H9 (cell line): ENCODE results near the gene HCAR3. TPM values are rescaled to one million over a fixed set of nuclear protein-coding genes. Genes with fewer than 3 reads are reported as not detected.

Source experiments
- DNase-seq: peaks from one replicate; pipeline ENCODE4 v3.0.0-alpha.2; 2017
- H2AFZ ChIP-seq: one replicate; pipeline ENCODE4 v1.6.1; 2013; ENCODE audit warnings: mild to moderate bottlenecking, low read length, control low read depth, moderate library complexity
- H2AK5ac ChIP-seq: 2 replicates; pipeline ENCODE4 v1.6.1; 2013; ENCODE audit warnings: low read length, control low read depth, mixed read lengths; ENCODE audit not compliant: insufficient read length
- H2BK120ac ChIP-seq: one replicate; pipeline ENCODE4 v1.6.1; 2013; ENCODE audit warnings: low read depth, mild to moderate bottlenecking, low read length, control low read depth, inconsistent platforms; ENCODE audit not compliant: poor library complexity, severe bottlenecking
- H2BK12ac ChIP-seq: 2 replicates; pipeline ENCODE4 v1.6.1; 2013; ENCODE audit warnings: low read length, control low read depth, mixed read lengths, low read depth; ENCODE audit not compliant: insufficient read length
- H2BK15ac ChIP-seq: 2 replicates; pipeline ENCODE4 v1.6.1; 2013; ENCODE audit warnings: low read depth, low read length, control low read depth
- H2BK20ac ChIP-seq: one replicate; pipeline ENCODE4 v1.6.1; 2013; ENCODE audit warnings: low read depth, mild to moderate bottlenecking, low read length, control low read depth, inconsistent platforms; ENCODE audit not compliant: poor library complexity, severe bottlenecking
- H2BK5ac ChIP-seq: 2 replicates; pipeline ENCODE4 v1.6.1; 2013; ENCODE audit warnings: low read length, control low read depth, mixed read lengths; ENCODE audit not compliant: insufficient read length
- H3K14ac ChIP-seq: 2 replicates; pipeline ENCODE4 v1.6.1; 2013; ENCODE audit warnings: low read length, control low read depth; ENCODE audit not compliant: insufficient read depth
- H3K18ac ChIP-seq: 2 replicates; pipeline ENCODE4 v1.6.1; 2013; ENCODE audit warnings: low read depth, mild to moderate bottlenecking, mixed read lengths, low read length, control low read depth; ENCODE audit not compliant: insufficient read length
- H3K23ac ChIP-seq: 2 replicates; pipeline ENCODE4 v1.6.1; 2013; ENCODE audit warnings: low read length, control low read depth, mixed read lengths, low read depth; ENCODE audit not compliant: insufficient read length
- H3K23me2 ChIP-seq: 2 replicates; pipeline ENCODE4 v1.6.1; 2013; ENCODE audit warnings: low read depth, mild to moderate bottlenecking, mixed read lengths, low read length, control low read depth; ENCODE audit not compliant: insufficient read length, poor library complexity, severe bottlenecking
- H3K27ac ChIP-seq: 2 replicates; pipeline ENCODE4 v1.5.1; 2013; ENCODE audit warnings: low read length, control low read depth, mixed read lengths, low read depth; ENCODE audit not compliant: insufficient read length
- H3K27me3 ChIP-seq: 2 replicates; pipeline ENCODE4 v1.6.1; 2013; ENCODE audit warnings: low read length, control low read depth, inconsistent platforms; ENCODE audit not compliant: insufficient read depth
- H3K4ac ChIP-seq: 2 replicates; pipeline ENCODE4 v1.6.1; 2013; ENCODE audit warnings: low read depth, mild to moderate bottlenecking, control low read depth, inconsistent platforms, low read length, moderate library complexity
- H3K4me1 ChIP-seq: 2 replicates; pipeline ENCODE4 v1.6.1; 2013; ENCODE audit warnings: low read length, control low read depth, inconsistent platforms; ENCODE audit not compliant: insufficient read depth
- H3K4me2 ChIP-seq: 2 replicates; pipeline ENCODE4 v1.6.1; 2013; ENCODE audit warnings: low read length, control low read depth, mixed read lengths; ENCODE audit not compliant: insufficient read length, insufficient read depth
- H3K56ac ChIP-seq: 2 replicates; pipeline ENCODE4 v1.6.1; 2013; ENCODE audit warnings: low read depth, mild to moderate bottlenecking, mixed read lengths, low read length, control low read depth; ENCODE audit not compliant: insufficient read length
- H3K79me1 ChIP-seq: 2 replicates; pipeline ENCODE4 v1.6.1; 2013; ENCODE audit warnings: low read depth, mild to moderate bottlenecking, moderate library complexity, low read length, control low read depth, inconsistent platforms; ENCODE audit not compliant: insufficient read depth, poor library complexity, severe bottlenecking
- H3K79me2 ChIP-seq: 2 replicates; pipeline ENCODE4 v1.6.1; 2013; ENCODE audit warnings: low read length, control low read depth, inconsistent platforms; ENCODE audit not compliant: insufficient read depth
- H3K9ac ChIP-seq: 2 replicates; pipeline ENCODE4 v1.6.1; 2013; ENCODE audit warnings: low read length, control low read depth, mixed read lengths; ENCODE audit not compliant: insufficient read length; ENCODE audit errors: extremely low read depth
- H3K9me3 ChIP-seq: one replicate; pipeline ENCODE4 v1.6.1; 2013; ENCODE audit warnings: low read depth, low read length, inconsistent platforms; ENCODE audit not compliant: control insufficient read depth
- H3T11ph ChIP-seq: one replicate; pipeline ENCODE4 v1.6.1; 2013; ENCODE audit warnings: mild to moderate bottlenecking, low read length, control low read depth, inconsistent platforms
- H4K20me1 ChIP-seq: one replicate; pipeline ENCODE4 v1.6.1; 2013; ENCODE audit not compliant: control insufficient read depth, insufficient read length, insufficient read depth
- H4K5ac ChIP-seq: 2 replicates; pipeline ENCODE4 v1.6.1; 2013; ENCODE audit warnings: low read depth, mild to moderate bottlenecking, mixed read lengths, low read length, control low read depth; ENCODE audit not compliant: insufficient read length
- H4K8ac ChIP-seq: replicated peaks from 2 replicates; pipeline ENCODE4 v1.6.1; 2013; ENCODE audit warnings: low read length, control low read depth, mixed read lengths, low read depth; ENCODE audit not compliant: insufficient read length
- H4K91ac ChIP-seq: 2 replicates; pipeline ENCODE4 v1.6.1; 2013; ENCODE audit warnings: low read depth, mild to moderate bottlenecking, moderate library complexity, mixed read lengths, low read length, control low read depth; ENCODE audit not compliant: insufficient read length
- H3K27ac Mint-ChIP-seq, 3 experiments: 2 replicates in 2 of 3; 3 replicates in 1 of 3; pipeline ENCODE4 v1.8.0; 2020 to 2021; ENCODE audit warnings: mixed read lengths in 3 of 3, mild to moderate bottlenecking in 1 of 3, moderate library complexity in 1 of 3
- H3K27me3 Mint-ChIP-seq: 2 replicates; pipeline ENCODE4 v1.8.0; 2021; ENCODE audit warnings: low read depth, mild to moderate bottlenecking, moderate library complexity, mixed read lengths
- H3K36me3 Mint-ChIP-seq, 3 experiments: 2 replicates in 2 of 3; 3 replicates in 1 of 3; pipeline ENCODE4 v1.8.0; 2020 to 2021; ENCODE audit warnings: low read depth in 3 of 3, mixed read lengths in 3 of 3; ENCODE audit not compliant: insufficient read depth in 1 of 3
- H3K4me1 Mint-ChIP-seq, 2 experiments: 2 replicates each; pipeline ENCODE4 v1.8.0; 2020; ENCODE audit warnings: mixed read lengths in 2 of 2
- H3K4me3 Mint-ChIP-seq, 2 experiments: 2 replicates in 1 of 2; 3 replicates in 1 of 2; pipeline ENCODE4 v1.8.0; 2020 to 2021; ENCODE audit warnings: mild to moderate bottlenecking in 2 of 2, mixed read lengths in 2 of 2, moderate library complexity in 1 of 2
- H3K9me3 Mint-ChIP-seq, 2 experiments: 2 replicates in 1 of 2; 3 replicates in 1 of 2; pipeline ENCODE4 v1.8.0; 2020; ENCODE audit warnings: mild to moderate bottlenecking in 2 of 2, mixed read lengths in 2 of 2, moderate library complexity in 1 of 2
- CTCF ChIP-seq: fragments of 200-600 bp; sonication (generic); conservative IDR thresholded peaks from 3 replicates; pipeline ENCODE4 v1.8.0; 2021; ENCODE audit warnings: antibody characterized with exemption, mild to moderate bottlenecking
- WGBS: extraction: QIAGEN DNeasy Blood & Tissue Kit; methylation state at CpG from one replicate; pipeline ENCODE4 v1.1.7; 2013; ENCODE audit warnings: missing lambda C conversion rate, low lambda C conversion rate, mixed read lengths; ENCODE audit not compliant: insufficient read length; ENCODE audit errors: extremely low coverage; 5-methylcytosine and 5-hydroxymethylcytosine counted together
- total RNA-seq: library from RNA; stranded (reverse); gene quantifications from 2 replicates; pipeline ENCODE4 v1.2.1, GENCODE V29; 2021

The HCAR3 gene
- total RNA-seq, 1 experiment from 2014 or later: not detected

- H3K23me2 ChIP-seq: no peaks in the 10 kb centered on the region
- no peak for TF ChIP-seq CTCF
- no peak overlapping the region for H2BK20ac ChIP-seq
- H2AFZ ChIP-seq: no peak overlapping the region
- H3K79me1 ChIP-seq: no peaks in the 10 kb centered on the region
- no peak overlapping the region for H2AK5ac ChIP-seq
- no peak overlapping the region for H3K27ac ChIP-seq
- no peak overlapping the region for H4K8ac ChIP-seq
- no peaks in the 10 kb centered on the region; the same call in none of the 2 replicates for H3K27me3 Mint-ChIP-seq
- H3K23ac ChIP-seq: no peak overlapping the region
- no peak overlapping the region for H3K4ac ChIP-seq
- no peak overlapping the region for H3T11ph ChIP-seq
- H3K18ac ChIP-seq: no peak overlapping the region
- H3K9me3 ChIP-seq: no peaks in the 10 kb centered on the region
- no peak overlapping the region for H4K91ac ChIP-seq
- peaks cover 3 to 8% of the 10 kb centered on the region in 2 experiments; a peak in 3 of 4 replicates for H3K4me1 Mint-ChIP-seq
- H3K56ac ChIP-seq: no peak overlapping the region
- peak overlapping the region in 1 of 3 experiments; percentile 8; a peak in 1 of 7 replicates for H3K27ac Mint-ChIP-seq
- H3K4me1 ChIP-seq: no peaks in the 10 kb centered on the region
- no peak overlapping the region for H3K14ac ChIP-seq
- no peak overlapping the region for H2BK15ac ChIP-seq
- DNase-seq: no peak
- H2BK12ac ChIP-seq: no peak overlapping the region
- no peaks in the 10 kb centered on the region for H4K20me1 ChIP-seq
- no peaks in the 10 kb centered on the region for H3K9me3 Mint-ChIP-seq
- H3K36me3 Mint-ChIP-seq: no peaks in the 10 kb centered on the region
- H3K4me3 Mint-ChIP-seq: no peak overlapping the region; a peak in 1 of 5 replicates
- no peaks in the 10 kb centered on the region for H3K27me3 ChIP-seq
- WGBS: no CpG with 5 or more reads among the region's 8 CpGs
- no peak overlapping the region for H2BK5ac ChIP-seq
- no peak overlapping the region for H4K5ac ChIP-seq
- no peak overlapping the region for H3K9ac ChIP-seq
- H2BK120ac ChIP-seq: no peak overlapping the region
- no peaks in the 10 kb centered on the region for H3K79me2 ChIP-seq
- H3K4me2 ChIP-seq: no peak overlapping the region
These were observed 51.3 kb downstream of the HCAR3 start for GRCh38 chr12:122665349-122665748.

Other genes with a start within 250 kb of the HCAR3 start
- gene ZCCHC8, start 215.9 kb downstream of the HCAR3 start, total RNA-seq: 37.3 and 37.4 TPM in 2 replicates
- 64.9 and 66.2 TPM in 2 replicates for gene RSRC2, start 189.9 kb downstream of the HCAR3 start, total RNA-seq
- gene KNTC1, start 189.6 kb downstream of the HCAR3 start, total RNA-seq: 66.8 and 71.3 TPM in 2 replicates
- gene HCAR2, start 13.5 kb downstream of the HCAR3 start, total RNA-seq: not detected in 2 replicates
- gene HCAR1, start 14.0 kb upstream of the HCAR3 start, total RNA-seq: 0.07 TPM in 2 replicates
- gene DENR, start 36.0 kb upstream of the HCAR3 start, total RNA-seq: 104 and 109 TPM in 2 replicates
- 0.22 and 0.79 TPM in 2 replicates for gene CCDC62, start 57.8 kb upstream of the HCAR3 start, total RNA-seq
- gene HIP1R, start 118.6 kb upstream of the HCAR3 start, total RNA-seq: 17.4 and 20.0 TPM in 2 replicates
- 12.3 and 12.9 TPM in 2 replicates for gene VPS37B, start 179.3 kb upstream of the HCAR3 start, total RNA-seq
- gene ABCB9, start 249.7 kb upstream of the HCAR3 start, total RNA-seq: 3.3 and 4.6 TPM in 2 replicates